Kidney epithelial cell (primary cell): Measurements from ENCODE around the gene PRRC1. TPM values are rescaled to one million over a fixed set of nuclear protein-coding genes. Genes with fewer than 3 reads are reported as not detected.

Source experiments
- DNase-seq: peaks from one replicate; pipeline ENCODE4 v3.0.0-alpha.2; 2010; ENCODE audit warnings: low read depth
- H3K27me3 ChIP-seq: 2 replicates; pipeline ENCODE4 v1.6.0; 2011; ENCODE audit warnings: low read length; ENCODE audit not compliant: control insufficient read depth, insufficient read depth
- H3K36me3 ChIP-seq: 2 replicates; pipeline ENCODE4 v1.5.1; 2011; ENCODE audit warnings: low read length; ENCODE audit not compliant: control insufficient read depth, insufficient read depth
- H3K4me3 ChIP-seq: 2 replicates; pipeline ENCODE4 v1.5.1; 2011; ENCODE audit warnings: low read depth, mild to moderate bottlenecking, control low read depth, low read length
- CTCF ChIP-seq: IDR thresholded peaks from 2 replicates; pipeline ENCODE4 v1.5.1; 2011; ENCODE audit warnings: mild to moderate bottlenecking, moderate library complexity, low read length, control low read depth, inconsistent platforms; ENCODE audit not compliant: insufficient read depth, poor library complexity, severe bottlenecking
- total RNA-seq: library from RNA; depleted of rRNA; stranded (reverse); fragments of >200 nt; gene quantifications from 2 replicates; pipeline ENCODE4 v1.2.3, GENCODE V29; 2015

Gene PRRC1
- total RNA-seq, 1 donor from 2014 or later, result 54.9 TPM

DNA sequence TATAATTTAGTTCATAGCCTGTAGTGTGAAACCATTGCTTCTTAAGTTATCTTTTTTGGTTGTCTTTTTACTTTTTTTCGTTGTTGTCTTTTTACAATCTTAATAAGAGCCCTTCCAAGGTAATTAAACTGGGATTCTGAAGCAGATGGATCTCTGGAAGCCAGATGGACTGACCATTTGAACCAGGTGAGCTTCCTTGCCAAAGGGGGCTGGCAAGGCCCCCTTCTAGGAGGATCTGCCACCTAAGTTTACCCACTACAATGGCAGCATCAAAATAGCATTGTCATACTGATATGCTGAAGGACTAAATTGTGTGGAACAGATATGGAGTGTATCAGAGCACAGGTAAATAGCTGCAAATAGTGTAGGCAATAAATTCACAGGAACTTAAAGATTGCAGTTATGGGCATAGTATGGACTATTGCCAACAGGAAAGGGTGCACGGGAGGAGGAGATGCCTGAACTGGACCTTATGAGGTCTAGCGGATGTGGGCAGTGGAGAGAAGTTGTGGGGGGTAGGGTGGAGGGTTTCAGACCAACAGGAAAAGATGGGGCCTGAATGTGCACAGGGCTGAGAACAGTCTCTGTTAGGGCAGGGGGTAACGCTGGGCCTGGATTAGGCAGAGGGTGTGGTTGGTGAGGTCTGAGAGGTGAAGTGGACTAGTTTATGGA lies 69.9 kb downstream of the PRRC1 start:
- Histone ChIP-seq H3K36me3 (no peaks in the 10 kb centered on the region), H3K4me3 (no peak overlapping the region), H3K27me3 (no peaks in the 10 kb centered on the region)
- TF ChIP-seq CTCF, result no peak
- DNase-seq, result no peak

DNA sequence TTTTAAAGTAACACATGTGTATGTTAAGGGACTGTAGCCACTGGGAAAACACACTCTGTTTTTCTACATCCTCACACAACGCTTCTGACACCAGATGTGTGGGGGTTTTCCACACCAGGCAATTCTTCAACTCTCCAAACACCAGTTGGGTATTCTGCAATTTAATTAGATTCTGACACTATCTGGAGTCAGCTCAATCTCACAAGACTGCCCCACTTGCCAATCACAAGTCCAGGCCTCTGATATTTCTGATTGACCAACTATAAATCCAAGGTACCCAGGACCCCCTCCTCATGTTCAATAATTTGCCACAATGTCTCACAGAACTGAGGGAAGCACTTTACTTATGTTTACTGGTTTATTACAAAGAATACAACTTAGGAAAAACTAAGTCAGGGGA lies 70.9 kb downstream of the PRRC1 start:
- H3K27me3 ChIP-seq, result no peaks in the 10 kb centered on the region
- H3K4me3 ChIP-seq, result no peak overlapping the region
- no peak for DNase-seq
- no peak for TF ChIP-seq CTCF
- no peaks in the 10 kb centered on the region for H3K36me3 ChIP-seq

DNA sequence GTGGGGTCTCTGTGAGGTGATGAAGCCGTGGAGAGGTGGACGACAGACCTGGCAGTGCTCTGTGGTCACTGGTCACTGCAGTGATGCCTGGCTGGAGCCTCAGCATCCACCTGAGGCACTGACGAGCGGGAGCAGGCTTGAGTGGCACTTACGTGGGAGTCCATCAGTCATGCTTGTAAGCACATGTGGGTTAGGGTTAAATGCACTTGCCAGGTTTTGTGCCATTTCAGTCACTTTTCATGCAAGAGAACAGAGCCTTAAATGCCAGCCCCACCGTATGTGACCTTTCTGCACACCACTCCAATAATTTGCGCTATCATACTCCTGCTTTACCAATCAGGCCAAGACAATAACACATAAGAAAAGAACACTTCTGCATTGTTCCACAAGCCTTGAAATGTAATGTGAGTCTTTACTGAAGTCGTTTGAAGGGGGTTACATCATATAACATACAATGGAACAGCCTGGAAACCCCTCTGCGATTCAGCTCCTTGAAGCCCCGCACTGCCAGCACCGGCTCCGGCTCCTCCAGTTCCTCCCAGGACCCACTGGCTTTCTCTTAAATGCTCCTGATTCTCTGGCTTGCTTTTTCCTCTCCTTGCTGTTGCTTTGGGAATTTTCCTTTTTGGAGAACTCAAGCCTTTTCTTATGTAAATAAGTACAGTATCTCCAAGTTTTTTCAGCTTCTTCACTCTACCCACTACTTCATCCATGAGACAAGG lies 72.0 kb downstream of the PRRC1 start:
- H3K36me3 ChIP-seq, result no peaks in the 10 kb centered on the region
- DNase-seq, result no peak
- no peaks in the 10 kb centered on the region for H3K27me3 ChIP-seq
- no peak for TF ChIP-seq CTCF
- H3K4me3 ChIP-seq, result no peak overlapping the region

GRCh38 chr5:127590156-127590722 lies 72.8 kb downstream of the PRRC1 start:
- no peak overlapping the region for H3K4me3 ChIP-seq
- no peak for TF ChIP-seq CTCF

DNA sequence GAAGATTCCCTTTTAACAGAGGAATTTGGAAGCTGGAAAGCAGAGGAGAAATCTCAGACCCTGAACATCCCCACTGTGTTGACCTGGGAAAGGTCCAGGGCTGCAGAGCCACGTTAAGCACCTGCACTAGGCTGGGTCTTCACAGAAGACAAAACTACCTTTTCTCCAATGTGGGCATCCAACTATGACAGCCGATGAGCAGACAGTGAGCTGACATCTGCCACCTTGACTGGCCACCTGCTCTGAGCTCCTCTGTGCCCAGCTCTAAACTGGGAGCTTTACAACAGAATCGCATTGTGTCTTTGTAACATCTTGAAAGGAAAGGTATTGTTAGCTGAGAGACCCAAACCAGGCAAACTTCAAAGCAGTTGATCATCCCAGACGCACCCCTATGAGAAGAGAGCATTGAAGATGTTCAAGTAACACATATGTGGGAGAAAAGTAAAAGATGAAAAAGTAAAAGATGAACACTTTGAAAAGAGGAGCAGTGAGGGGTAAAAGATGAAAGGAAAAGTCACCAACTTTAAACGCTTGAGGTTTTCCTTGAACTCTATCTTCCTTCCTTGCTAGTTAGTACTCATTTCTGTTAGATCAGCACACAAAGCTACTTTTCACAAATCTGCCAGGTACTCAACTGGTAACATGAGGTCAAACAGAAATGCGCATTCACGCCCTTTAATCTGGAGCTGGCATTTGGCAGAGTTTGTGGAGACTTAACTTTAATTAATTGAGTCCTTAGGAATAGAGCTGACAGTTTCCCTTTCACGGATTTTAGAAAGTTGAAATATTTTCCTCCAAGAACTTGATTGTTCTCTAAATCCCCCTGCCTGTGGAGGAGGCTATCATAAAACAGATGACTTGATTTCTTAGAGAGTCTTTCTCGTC lies 78.3 kb downstream of the PRRC1 start:
- no peak for DNase-seq
- TF ChIP-seq CTCF, result no peak
- Histone ChIP-seq H3K36me3 (no peaks in the 10 kb centered on the region), H3K27me3 (no peaks in the 10 kb centered on the region), H3K4me3 (no peak overlapping the region)

More at GRCh38 chr5:127590156-127590722, 72.8 kb downstream of the PRRC1 start:
- no peak for DNase-seq
- H3K36me3 ChIP-seq, result no peaks in the 10 kb centered on the region
- H3K27me3 ChIP-seq, result no peaks in the 10 kb centered on the region
